HG02973 (cell line): ENCODE results near the gene TSPY2.
"Not testable (repeated sequence)": the region's sequence is repeated elsewhere in the genome, so short reads cannot be mapped to it uniquely, and the experiment has no call there.

ENCODE experiments used
- ATAC-seq: cut with Tn5 transposase; IDR thresholded peaks from one replicate; pipeline ENCODE4 v1.9.1; 2021; ENCODE audit warnings: moderate library complexity; ENCODE audit not compliant: unreplicated experiment

The TSPY2 gene, protein sequence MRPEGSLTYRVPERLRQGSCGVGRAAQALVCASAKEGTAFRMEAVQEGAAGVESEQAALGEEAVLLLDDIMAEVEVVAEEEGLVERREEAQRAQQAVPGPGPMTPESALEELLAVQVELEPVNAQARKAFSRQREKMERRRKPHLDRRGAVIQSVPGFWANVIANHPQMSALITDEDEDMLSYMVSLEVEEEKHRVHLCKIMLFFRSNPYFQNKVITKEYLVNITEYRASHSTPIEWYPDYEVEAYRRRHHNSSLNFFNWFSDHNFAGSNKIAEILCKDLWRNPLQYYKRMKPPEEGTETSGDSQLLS

DNA sequence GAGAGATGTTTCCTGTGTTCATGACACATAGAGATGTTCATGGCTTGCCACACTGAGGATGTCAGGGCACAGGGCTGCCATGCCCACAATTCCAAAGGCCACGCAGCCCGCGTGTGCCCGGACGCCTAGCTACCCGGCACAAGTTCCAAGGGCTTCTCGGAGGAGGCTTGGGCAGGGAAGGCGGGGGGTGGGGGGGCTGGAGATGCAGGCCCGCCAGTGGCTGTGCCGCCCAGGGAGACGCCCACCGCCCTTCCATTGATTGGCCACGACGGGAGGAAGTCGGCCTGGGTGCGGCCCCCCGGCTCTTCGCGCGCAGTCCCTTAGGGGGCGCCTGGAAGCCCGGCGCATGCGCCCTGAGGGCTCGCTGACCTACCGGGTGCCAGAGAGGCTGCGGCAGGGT lies at the start of gene TSPY2:
Gene TSPY2 (plus strand): TSS at position 301 of the 400 bp plus-strand sequence. CDS start 46 bp downstream, at position 347.
- not testable (repeated sequence) for ATAC-seq

DNA sequence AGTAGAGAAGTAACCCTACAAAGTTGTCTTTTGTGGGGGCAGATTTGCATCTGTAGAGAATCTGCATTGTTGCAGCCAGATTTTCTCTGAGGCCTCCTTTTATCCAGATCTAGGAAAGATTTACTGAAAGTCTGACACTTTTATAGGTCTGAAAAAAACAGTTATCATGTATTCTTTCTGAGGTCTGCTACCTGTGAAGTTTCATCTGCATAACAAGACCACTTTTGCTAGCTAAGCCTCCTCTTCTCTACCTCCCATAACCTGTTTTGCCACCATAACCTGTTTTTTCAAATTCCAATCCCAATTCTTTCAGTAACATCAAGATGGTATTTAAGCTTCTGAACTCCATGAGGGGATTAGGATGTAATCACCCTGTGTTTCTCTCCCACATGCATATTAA lies 36.5 kb upstream of the TSPY2 start:
- ATAC-seq, result not testable (repeated sequence)

DNA sequence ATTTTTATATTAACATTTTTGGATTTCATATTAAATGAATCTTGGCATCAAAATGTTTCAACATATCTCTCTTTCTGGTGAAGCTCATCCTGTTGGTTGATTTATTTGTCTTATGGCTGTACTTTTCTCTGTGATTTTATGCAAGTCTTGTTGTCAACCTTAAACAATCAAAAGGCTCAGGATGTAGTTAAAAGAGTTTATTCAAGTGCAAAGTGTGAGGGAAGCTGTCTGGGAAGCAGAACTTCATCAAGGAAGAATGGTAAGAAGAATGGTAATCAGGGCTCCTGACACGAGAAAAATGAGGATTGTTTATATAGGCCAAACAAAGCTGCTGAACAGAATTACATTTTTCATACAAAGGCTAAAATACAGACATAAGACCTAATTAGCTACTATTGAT lies 29.0 kb upstream of the TSPY2 start:
- ATAC-seq, result not testable (repeated sequence)

- not testable (repeated sequence) for ATAC-seq
Observed at GRCh38 chrY:6269839-6270238, 23.8 kb downstream of the TSPY2 start.
